PC-9 (cell line): ENCODE results near the gene TEX47. TPM values are rescaled to one million over a fixed set of nuclear protein-coding genes. Genes with fewer than 3 reads are reported as not detected.

ENCODE experiments used
- BruUV-seq: library from RNA; stranded (reverse); fragments of 400-500 nt; replicated peaks from 2 replicates; lab custom pipeline; 2021; lab: Mats Ljungman, UMichigan
- CTCF ChIA-PET: fragments of 300-600 bp; sonication (Branson Sonifier 250); formaldehyde crosslinking; loops from one replicate; lab custom pipeline; 2022; ENCODE audit warnings: antibody characterized with exemption; lab: Charles Lee
- POLR2A ChIA-PET: fragments of 300-600 bp; sonication (Branson Sonifier 250); formaldehyde crosslinking; loops from one replicate; lab custom pipeline; 2022; ENCODE audit warnings: antibody characterized with exemption; ENCODE audit not compliant: unreplicated experiment; lab: Charles Lee
- DNase-seq, 2 experiments: peaks; one replicate each; pipeline versions ENCODE4 v3.0.0 to v3.0.0-alpha.2; 2015 to 2022; ENCODE audit warnings: mixed read lengths in 1 of 2
- H2AFZ ChIP-seq: fragments of 200-600 bp; sonication (generic); 2 replicates; pipeline ENCODE4 v1.8.1; 2017; ENCODE audit warnings: antibody characterized with exemption
- H3F3A ChIP-seq: fragments of 200-600 bp; sonication (generic); 2 replicates; pipeline ENCODE4 v1.8.1; 2017; ENCODE audit warnings: antibody characterized with exemption, mild to moderate bottlenecking, low read depth; ENCODE audit not compliant: insufficient read depth
- H3K27ac ChIP-seq: fragments of 200-600 bp; sonication (generic); 2 replicates; pipeline ENCODE4 v1.6.1; 2016; ENCODE audit warnings: mixed run types
- H3K27me3 ChIP-seq: fragments of 200-600 bp; sonication (generic); 2 replicates; pipeline ENCODE4 v1.6.1; 2016; ENCODE audit warnings: low read depth, mixed run types; ENCODE audit not compliant: insufficient read depth
- H3K36me3 ChIP-seq: fragments of 200-600 bp; sonication (generic); 2 replicates; pipeline ENCODE4 v1.6.1; 2016; ENCODE audit warnings: low read depth, mixed run types
- H3K4me1 ChIP-seq: fragments of 200-600 bp; sonication (generic); replicated peaks from 2 replicates; pipeline ENCODE4 v1.6.1; 2016; ENCODE audit warnings: mixed run types; ENCODE audit not compliant: insufficient read depth
- H3K4me2 ChIP-seq: fragments of 200-600 bp; sonication (generic); 2 replicates; pipeline ENCODE4 v1.6.1; 2017; ENCODE audit warnings: mixed run types
- H3K4me3 ChIP-seq: fragments of 200-600 bp; sonication (generic); 2 replicates; pipeline ENCODE4 v1.6.1; 2016; ENCODE audit warnings: mixed run types
- H3K79me2 ChIP-seq: fragments of 200-600 bp; sonication (generic); 2 replicates; pipeline ENCODE4 v1.6.1; 2017; ENCODE audit warnings: low read depth, mixed run types
- H3K9me2 ChIP-seq: fragments of 200-600 bp; sonication (generic); 2 replicates; pipeline ENCODE4 v1.8.1; 2017; ENCODE audit warnings: mild to moderate bottlenecking; ENCODE audit not compliant: insufficient read depth
- H3K9me3 ChIP-seq: fragments of 200-600 bp; sonication (generic); 2 replicates; pipeline ENCODE4 v1.8.1; 2016; ENCODE audit warnings: low read depth; ENCODE audit not compliant: insufficient read depth
- H4K20me1 ChIP-seq: fragments of 200-600 bp; sonication (generic); 2 replicates; pipeline ENCODE4 v1.8.1; 2017; ENCODE audit not compliant: insufficient read depth
- EZH2 ChIP-seq: fragments of 200-600 bp; sonication (generic); IDR thresholded peaks from 2 replicates; pipeline ENCODE4 v1.8.0; 2017; ENCODE audit warnings: antibody characterized with exemption, low read depth
- intact Hi-C: fragments of 100-400 bp; cut with micrococcal nuclease; formaldehyde crosslinking; loops from one replicate; pipeline ENCODE4 v1.10.0; 2022; ENCODE audit not compliant: unreplicated experiment
- total RNA-seq: library from RNA; stranded (reverse); gene quantifications from 2 replicates; pipeline ENCODE4 v1.2.3, GENCODE V29; 2021
- TF ChIP-seq, protein P1 (sequence below): fragments of 200-600 bp; sonication (generic); conservative IDR thresholded peaks from 2 replicates; pipeline ENCODE4 v1.6.1; 2017; ENCODE audit warnings: mixed run types, antibody characterized with exemption, mild to moderate bottlenecking, moderate library complexity

TEX47 gene
- total RNA-seq, 1 experiment from 2014 or later = not detected

DNA sequence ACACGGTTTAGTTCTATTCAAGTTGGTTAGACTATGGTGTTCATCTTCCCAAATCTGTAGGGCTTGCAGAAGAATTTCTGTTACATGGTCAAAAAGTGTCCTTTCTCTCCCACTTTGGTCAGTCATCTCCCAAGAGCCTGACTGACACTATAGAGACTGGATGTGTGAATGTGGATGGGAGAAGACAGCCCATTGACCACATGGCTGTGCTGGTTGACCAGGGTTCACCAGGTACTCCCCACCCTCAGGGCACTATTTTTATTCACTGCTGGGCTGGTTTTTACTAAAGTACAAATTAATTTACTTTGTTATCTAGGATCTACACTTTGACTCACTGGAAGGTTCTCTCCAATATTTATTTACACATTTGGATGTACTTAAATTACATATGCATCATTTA lies 33.8 kb downstream of the TEX47 start:
- no peak for DNase-seq
- no peaks in the 10 kb centered on the region for H3K36me3 ChIP-seq
- no peak overlapping the region for H3K4me2 ChIP-seq
- POLR2A ChIA-PET = no interaction called here
- intact Hi-C loops = no loop called here
- H3K79me2 ChIP-seq = no peaks in the 10 kb centered on the region
- no peaks in the 10 kb centered on the region for H3K9me3 ChIP-seq
- BruUV-seq = no TSS peak
- H3K27me3 ChIP-seq = no peaks in the 10 kb centered on the region
- H2AFZ ChIP-seq = no peak overlapping the region
- TF ChIP-seq EZH2 = no peak
- TF ChIP-seq, protein P1, sequence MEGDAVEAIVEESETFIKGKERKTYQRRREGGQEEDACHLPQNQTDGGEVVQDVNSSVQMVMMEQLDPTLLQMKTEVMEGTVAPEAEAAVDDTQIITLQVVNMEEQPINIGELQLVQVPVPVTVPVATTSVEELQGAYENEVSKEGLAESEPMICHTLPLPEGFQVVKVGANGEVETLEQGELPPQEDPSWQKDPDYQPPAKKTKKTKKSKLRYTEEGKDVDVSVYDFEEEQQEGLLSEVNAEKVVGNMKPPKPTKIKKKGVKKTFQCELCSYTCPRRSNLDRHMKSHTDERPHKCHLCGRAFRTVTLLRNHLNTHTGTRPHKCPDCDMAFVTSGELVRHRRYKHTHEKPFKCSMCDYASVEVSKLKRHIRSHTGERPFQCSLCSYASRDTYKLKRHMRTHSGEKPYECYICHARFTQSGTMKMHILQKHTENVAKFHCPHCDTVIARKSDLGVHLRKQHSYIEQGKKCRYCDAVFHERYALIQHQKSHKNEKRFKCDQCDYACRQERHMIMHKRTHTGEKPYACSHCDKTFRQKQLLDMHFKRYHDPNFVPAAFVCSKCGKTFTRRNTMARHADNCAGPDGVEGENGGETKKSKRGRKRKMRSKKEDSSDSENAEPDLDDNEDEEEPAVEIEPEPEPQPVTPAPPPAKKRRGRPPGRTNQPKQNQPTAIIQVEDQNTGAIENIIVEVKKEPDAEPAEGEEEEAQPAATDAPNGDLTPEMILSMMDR = no peak
- no peaks in the 10 kb centered on the region for H3K9me2 ChIP-seq
- H3F3A ChIP-seq = no peaks in the 10 kb centered on the region
- CTCF ChIA-PET = no interaction called here
- H3K27ac ChIP-seq = no peak overlapping the region
- H4K20me1 ChIP-seq = no peaks in the 10 kb centered on the region
- no peak overlapping the region for H3K4me3 ChIP-seq
- no peaks in the 10 kb centered on the region for H3K4me1 ChIP-seq

DNA sequence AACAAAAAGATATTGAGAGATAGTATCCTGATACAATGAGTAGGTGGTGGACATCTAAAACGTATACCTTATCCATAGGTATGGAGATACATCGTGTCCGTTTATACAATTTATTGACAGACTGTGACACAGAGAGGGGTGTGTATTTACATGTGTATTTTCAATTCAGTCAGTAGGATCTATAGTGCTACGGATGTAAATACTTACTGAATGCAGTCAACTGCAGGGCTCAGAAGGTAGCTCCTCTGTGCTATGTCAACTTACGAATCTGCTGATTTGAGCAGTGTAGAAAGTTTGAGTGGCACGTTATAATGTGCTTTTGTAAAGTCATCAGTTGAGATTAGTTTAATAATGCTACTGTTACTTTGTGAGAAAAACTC lies 35.4 kb downstream of the TEX47 start:
- no peak for DNase-seq
- BruUV-seq = no TSS peak
- H2AFZ ChIP-seq = no peak overlapping the region
- no peak overlapping the region for H3K4me3 ChIP-seq
- H3F3A ChIP-seq = no peaks in the 10 kb centered on the region
- no peak overlapping the region for H3K27ac ChIP-seq
- no peaks in the 10 kb centered on the region for H3K4me1 ChIP-seq
- no peaks in the 10 kb centered on the region for H3K9me3 ChIP-seq
- H3K9me2 ChIP-seq = no peaks in the 10 kb centered on the region
- H3K36me3 ChIP-seq = no peaks in the 10 kb centered on the region
- ChIA-PET CTCF (no interaction called here), POLR2A (no interaction called here)
- H3K79me2 ChIP-seq = no peaks in the 10 kb centered on the region
- TF ChIP-seq, protein P1 = no peak
- TF ChIP-seq EZH2 = no peak
- H3K27me3 ChIP-seq = no peaks in the 10 kb centered on the region
- H3K4me2 ChIP-seq = no peak overlapping the region
- intact Hi-C loops = no loop called here
- no peaks in the 10 kb centered on the region for H4K20me1 ChIP-seq

DNA sequence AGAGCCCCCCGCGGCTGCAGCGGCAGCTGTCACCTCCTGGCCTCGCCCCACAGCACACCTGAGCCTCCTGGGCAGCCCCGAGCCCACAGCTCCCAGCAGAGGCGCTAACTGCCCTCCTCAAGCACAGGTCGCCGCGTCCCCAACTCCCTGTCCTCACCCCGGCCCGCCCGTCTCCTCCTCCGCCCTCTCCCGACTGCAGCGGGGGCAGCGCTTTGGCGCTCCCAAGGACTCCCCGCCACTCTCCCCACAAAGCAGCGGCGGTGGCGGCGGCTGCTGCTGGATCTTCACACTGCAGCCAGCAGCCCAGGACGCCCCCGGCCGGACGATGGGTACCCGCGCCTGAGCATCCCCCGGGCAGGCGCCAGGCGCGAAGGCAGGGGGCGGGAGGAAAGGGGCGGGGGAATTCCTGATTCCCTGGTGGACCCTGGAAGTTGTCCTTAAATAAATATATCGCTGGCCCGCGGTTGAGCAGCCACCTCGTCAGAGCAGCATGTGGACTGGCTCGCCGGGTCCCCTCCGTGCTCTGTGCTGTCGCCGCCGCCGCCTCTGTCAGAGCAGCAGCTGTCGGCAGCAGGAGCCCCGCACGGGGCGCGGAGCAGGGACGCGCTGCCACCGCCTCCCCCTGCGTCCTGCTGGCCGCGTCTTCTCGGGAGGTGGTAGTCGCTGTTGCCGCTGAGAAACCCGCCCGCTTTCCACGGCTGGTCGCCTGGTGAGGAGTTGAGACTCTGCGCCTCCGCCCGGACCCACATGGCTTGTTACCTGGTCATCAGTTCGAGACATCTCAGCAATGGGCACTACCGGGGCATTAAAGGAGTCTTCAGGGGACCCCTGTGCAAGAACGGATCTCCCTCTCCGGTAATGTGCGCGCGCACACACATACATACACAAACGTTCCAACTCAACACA lies 36.1 kb downstream of the TEX47 start, which contains the start of gene ZNF804B:
Gene ZNF804B, plus strand, starts transcription at position 471 of the 906 bp plus-strand sequence. Its CDS starts 277 bp downstream, at position 748.
- H3K4me2 ChIP-seq = no peak within 1 kb of the TSS
- TF ChIP-seq, protein P1 = no peak
- TF ChIP-seq EZH2 = no peak
- no peaks in the 10 kb centered on the region for H3K36me3 ChIP-seq
- H3K79me2 ChIP-seq = no peaks in the 10 kb centered on the region
- DNase-seq = no peak
- POLR2A ChIA-PET = no interaction called here
- no peaks in the 10 kb centered on the region for H3K4me1 ChIP-seq
- H3F3A ChIP-seq = no peaks in the 10 kb centered on the region
- no peaks in the 10 kb centered on the region for H3K27me3 ChIP-seq
- no TSS peak for BruUV-seq
- intact Hi-C loops = no loop called here
- H3K27ac ChIP-seq = no peak within 1 kb of the TSS
- no peaks in the 10 kb centered on the region for H3K9me2 ChIP-seq
- H2AFZ ChIP-seq = no peak within 1 kb of the TSS
- H3K4me3 ChIP-seq = no peak within 1 kb of the TSS
- CTCF ChIA-PET = no interaction called here
- H4K20me1 ChIP-seq = no peaks in the 10 kb centered on the region
- no peaks in the 10 kb centered on the region for H3K9me3 ChIP-seq
